Measurements from ENCODE around the gene CYP2R1.
A peak's percentile ranks its signal among the peaks of the same experiment; 100 is the strongest.
"Not testable (repeated sequence)": the region's sequence is repeated elsewhere in the genome, so short reads cannot be mapped to it uniquely, and the experiment has no call there.

The CYP2R1 gene

GRCh38 chr11:14891143-14892035 is 642 bp downstream of the CYP2R1 start:
- DNase-seq = peak; percentile 90 to 91

GRCh38 chr11:14886513-14886912 is 5.5 kb downstream of the CYP2R1 start:
- no peak for DNase-seq

- no peak for DNase-seq
Measured at GRCh38 chr11:14884667-14885273, 7.3 kb downstream of the CYP2R1 start.

GRCh38 chr11:14883683-14884082 is 8.3 kb downstream of the CYP2R1 start:
- DNase-seq = not testable (repeated sequence)

GRCh38 chr11:14882196-14882595 is 9.8 kb downstream of the CYP2R1 start:
- DNase-seq = no peak

- no peak for DNase-seq
Measured at GRCh38 chr11:14881576-14882193, 10.3 kb downstream of the CYP2R1 start.

- no peak for DNase-seq
Measured at GRCh38 chr11:14875163-14875562, 16.9 kb downstream of the CYP2R1 start.

GRCh38 chr11:14873632-14874031 is 18.4 kb downstream of the CYP2R1 start:
- DNase-seq = no peak

- DNase-seq = no peak
Measured at GRCh38 chr11:14872032-14872431, 20.0 kb downstream of the CYP2R1 start.

- not testable (repeated sequence) for DNase-seq
Measured at GRCh38 chr11:14863775-14864174, 28.3 kb downstream of the CYP2R1 start.

- no peak for DNase-seq
Measured at GRCh38 chr11:14861680-14862079, 30.4 kb downstream of the CYP2R1 start.

GRCh38 chr11:14860511-14860910 is 31.5 kb downstream of the CYP2R1 start:
- DNase-seq = no peak

GRCh38 chr11:14858404-14858803 is 33.6 kb downstream of the CYP2R1 start:
- no peak for DNase-seq

- DNase-seq = no peak
Measured at GRCh38 chr11:14857621-14858020, 34.4 kb downstream of the CYP2R1 start.

- no peak for DNase-seq
Measured at GRCh38 chr11:14855890-14856289, 36.1 kb downstream of the CYP2R1 start.

GRCh38 chr11:14854057-14854456 is 38.0 kb downstream of the CYP2R1 start:
- no peak for DNase-seq

- DNase-seq = no peak
Measured at GRCh38 chr11:14852571-14853177, 39.4 kb downstream of the CYP2R1 start.

- no peak for DNase-seq
Measured at GRCh38 chr11:14842002-14842401, 50.0 kb downstream of the CYP2R1 start.

- DNase-seq = no peak
Measured at GRCh38 chr11:14835496-14836492, 56.2 kb downstream of the CYP2R1 start.
